Measurements from ENCODE around the gene TRMT112.

- no peak for TF ChIP-seq CTCF (conservative IDR thresholded peaks at IDR 0.05 in 1 of 2, IDR thresholded peaks at IDR 0.05 in 1 of 2; ENCODE audit: extremely low read depth in 1 of 2, insufficient read depth in 1 of 2, low read depth in 1 of 2, low read length in 2 of 2)
- TF ChIP-seq EZH2 (IDR thresholded peaks at IDR 0.05; ENCODE audit: borderline replicate concordance, low read length) = no peak
Observed at GRCh38 chr11:64298966-64299846, 18.2 kb downstream of the TRMT112 start.
